ENCODE data around the gene GOLIM4.

DNA sequence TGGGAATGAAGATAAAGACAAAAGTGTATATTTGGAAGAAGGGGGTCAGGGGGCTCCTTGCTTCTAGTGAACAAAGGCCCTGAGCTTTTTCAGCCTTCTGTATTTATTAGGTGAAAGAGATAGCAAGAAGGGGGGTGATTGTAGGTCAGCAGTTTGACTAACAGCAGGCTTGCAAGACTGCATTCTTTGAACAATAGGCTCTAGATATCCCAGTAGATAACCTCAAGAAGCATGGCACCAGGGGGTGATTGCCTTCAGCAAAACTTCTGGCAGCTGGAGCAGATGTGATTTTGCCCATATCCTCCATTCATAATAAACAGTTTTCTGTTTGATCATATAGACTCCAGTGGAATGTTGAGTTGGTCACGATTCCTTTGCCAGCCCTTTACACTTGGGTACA lies 31.7 kb upstream of the GOLIM4 start:
- TF ChIP-seq, protein P1, sequence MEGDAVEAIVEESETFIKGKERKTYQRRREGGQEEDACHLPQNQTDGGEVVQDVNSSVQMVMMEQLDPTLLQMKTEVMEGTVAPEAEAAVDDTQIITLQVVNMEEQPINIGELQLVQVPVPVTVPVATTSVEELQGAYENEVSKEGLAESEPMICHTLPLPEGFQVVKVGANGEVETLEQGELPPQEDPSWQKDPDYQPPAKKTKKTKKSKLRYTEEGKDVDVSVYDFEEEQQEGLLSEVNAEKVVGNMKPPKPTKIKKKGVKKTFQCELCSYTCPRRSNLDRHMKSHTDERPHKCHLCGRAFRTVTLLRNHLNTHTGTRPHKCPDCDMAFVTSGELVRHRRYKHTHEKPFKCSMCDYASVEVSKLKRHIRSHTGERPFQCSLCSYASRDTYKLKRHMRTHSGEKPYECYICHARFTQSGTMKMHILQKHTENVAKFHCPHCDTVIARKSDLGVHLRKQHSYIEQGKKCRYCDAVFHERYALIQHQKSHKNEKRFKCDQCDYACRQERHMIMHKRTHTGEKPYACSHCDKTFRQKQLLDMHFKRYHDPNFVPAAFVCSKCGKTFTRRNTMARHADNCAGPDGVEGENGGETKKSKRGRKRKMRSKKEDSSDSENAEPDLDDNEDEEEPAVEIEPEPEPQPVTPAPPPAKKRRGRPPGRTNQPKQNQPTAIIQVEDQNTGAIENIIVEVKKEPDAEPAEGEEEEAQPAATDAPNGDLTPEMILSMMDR (conservative IDR thresholded peaks at IDR 0.05 in 1 of 2, IDR thresholded peaks at IDR 0.05 in 1 of 2; ENCODE audit: low read depth in 1 of 2, low read length in 2 of 2): no peak
- TF ChIP-seq EZH2 (IDR thresholded peaks at IDR 0.05; ENCODE audit: low read length, missing control alignments): no peak
